ENCODE results near the gene NKAIN2.
A peak's percentile ranks its signal among the peaks of the same experiment; 100 is the strongest.

The NKAIN2 gene

GRCh38 chr6:123849406-123849805 is 45.7 kb downstream of the NKAIN2 start:
- no peak for TF ChIP-seq PRDM1 (tag by site-specific recombination; IDR thresholded peaks at IDR 0.05)
- TF ChIP-seq ZFHX2 (tag by site-specific recombination; conservative IDR thresholded peaks at IDR 0.05) = peak; percentile 36; the same call in 1 of the 2 replicates
- no peak for TF ChIP-seq SP7 (tag by site-specific recombination; IDR thresholded peaks at IDR 0.05)
- TF ChIP-seq ZNF692 (tag by site-specific recombination; IDR thresholded peaks at IDR 0.05) = no peak
- no peak for TF ChIP-seq ZNF707 (tag by site-specific recombination; IDR thresholded peaks at IDR 0.05)
- H3K4me1 ChIP-seq (ENCODE audit: control insufficient read depth, insufficient read depth, low read length) = no peaks in the 10 kb centered on the region; the same call in 1 of the 2 replicates
- POLR2A ChIA-PET = no interaction called here
- H3K4me3 ChIP-seq (ENCODE audit: low read depth, low read length) = no peak overlapping the region
- H3K9me3 ChIP-seq (ENCODE audit: control insufficient read depth, insufficient read depth, low read depth, low read length) = no peaks in the 10 kb centered on the region
- CTCF ChIA-PET = interaction anchor here (1.3 to 1.6 kb wide), 2 partner anchors 9 to 48 kb away, joined by 3 to 4 read pairs; no protein-coding TSS in a partner anchor
- no peaks in the 10 kb centered on the region for H3K36me3 ChIP-seq (ENCODE audit: control insufficient read depth in 2 of 2, insufficient read depth in 1 of 2, low read length in 2 of 2)
- H3K27ac ChIP-seq (ENCODE audit: extremely low read depth, low read depth, low read length) = no peak overlapping the region

DNA sequence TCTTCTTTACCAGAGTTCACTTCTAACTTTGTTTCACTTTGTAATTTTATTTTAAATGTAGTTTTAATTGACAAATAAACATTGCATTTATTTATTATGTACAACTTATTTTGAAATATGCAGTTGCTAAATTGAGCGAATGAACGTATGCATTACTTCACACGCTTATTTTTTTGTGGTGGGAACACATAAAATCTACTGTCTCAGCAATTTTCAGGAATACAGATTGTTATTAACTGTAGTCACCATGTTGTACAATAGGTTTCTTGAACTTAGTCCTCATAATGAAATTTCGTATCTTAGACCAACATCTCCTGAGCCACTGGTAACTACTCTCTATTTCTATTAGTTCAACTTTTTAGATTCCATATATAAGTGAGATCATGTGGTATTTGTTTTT is 46.9 kb downstream of the NKAIN2 start:
- no peaks in the 10 kb centered on the region for H3K9me3 ChIP-seq (ENCODE audit: control insufficient read depth, insufficient read depth, low read depth, low read length)
- H3K4me3 ChIP-seq (ENCODE audit: low read depth, low read length) = no peak overlapping the region
- POLR2A ChIA-PET = no interaction called here
- H3K36me3 ChIP-seq (ENCODE audit: control insufficient read depth in 2 of 2, insufficient read depth in 1 of 2, low read length in 2 of 2) = no peaks in the 10 kb centered on the region
- H3K27ac ChIP-seq (ENCODE audit: extremely low read depth, low read depth, low read length) = no peak overlapping the region
- peaks cover 8% of the 10 kb centered on the region for H3K4me1 ChIP-seq (ENCODE audit: control insufficient read depth, insufficient read depth, low read length)
- CTCF ChIA-PET = no interaction called here
- TF ChIP-seq BCL6B (tag by site-specific recombination; IDR thresholded peaks at IDR 0.05) = no peak
- no peak for TF ChIP-seq RBAK (tag by site-specific recombination; IDR thresholded peaks at IDR 0.05)
- no peak for TF ChIP-seq GLI2 (tag by site-specific recombination; IDR thresholded peaks at IDR 0.05; ENCODE audit: borderline replicate concordance, low read depth)
- no peak for TF ChIP-seq ZNF114 (tag by site-specific recombination; IDR thresholded peaks at IDR 0.05)
- TF ChIP-seq EGR2 (tag by site-specific recombination; IDR thresholded peaks at IDR 0.05; ENCODE audit: low read depth) = no peak
- no peak for TF ChIP-seq SCRT1 (tag by site-specific recombination; IDR thresholded peaks at IDR 0.05; ENCODE audit: borderline replicate concordance)
- no peak for TF ChIP-seq KLF10 (tag by site-specific recombination; IDR thresholded peaks at IDR 0.05)
- no peak for TF ChIP-seq SP2 (tag by site-specific recombination; IDR thresholded peaks at IDR 0.05)
- no peak for TF ChIP-seq ZNF404 (tag by site-specific recombination; IDR thresholded peaks at IDR 0.05)
- TF ChIP-seq ZNF561 (tag by site-specific recombination; IDR thresholded peaks at IDR 0.05; ENCODE audit: borderline replicate concordance) = no peak

DNA sequence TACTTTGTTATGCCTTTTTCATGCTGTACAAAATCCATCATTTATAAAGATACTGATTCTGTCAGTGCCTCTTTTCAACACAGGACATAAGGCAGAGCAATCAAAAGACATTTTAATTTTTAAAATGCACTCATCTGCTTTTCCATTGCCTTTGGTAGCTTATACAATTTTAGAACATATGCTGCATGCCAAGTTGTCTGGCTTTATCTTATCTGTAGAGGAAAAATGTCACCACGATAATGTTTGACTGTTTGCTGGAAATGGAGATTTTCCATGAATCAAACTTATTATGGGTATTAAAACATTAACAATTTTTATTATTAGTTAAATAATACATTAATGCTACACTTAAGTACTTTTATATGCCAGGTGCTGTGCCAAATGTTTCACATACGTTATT is 50.5 kb downstream of the NKAIN2 start:
- no peak for TF ChIP-seq ZNF48 (tag by site-specific recombination; IDR thresholded peaks at IDR 0.05)
- TF ChIP-seq ZNF37A (tag by site-specific recombination; IDR thresholded peaks at IDR 0.05) = no peak
- no peak for TF ChIP-seq YY1 (tag by site-specific recombination; IDR thresholded peaks at IDR 0.05)
- no peak for TF ChIP-seq ZNF677 (tag by site-specific recombination; IDR thresholded peaks at IDR 0.05)
- TF ChIP-seq ZBTB1 (tag by site-specific recombination; IDR thresholded peaks at IDR 0.05) = no peak
- TF ChIP-seq ZFP37 (tag by site-specific recombination; IDR thresholded peaks at IDR 0.05) = no peak
- no peak for TF ChIP-seq ZNF175 (tag by site-specific recombination; IDR thresholded peaks at IDR 0.05)
- TF ChIP-seq ZSCAN30 (tag by site-specific recombination; IDR thresholded peaks at IDR 0.05) = no peak
- TF ChIP-seq PRDM1 (tag by site-specific recombination; IDR thresholded peaks at IDR 0.05) = no peak
- no peak for TF ChIP-seq ZNF394 (tag by site-specific recombination; IDR thresholded peaks at IDR 0.05; ENCODE audit: borderline replicate concordance)
- TF ChIP-seq ZNF23 (tag by site-specific recombination; IDR thresholded peaks at IDR 0.05; ENCODE audit: borderline replicate concordance) = no peak
- no peak for TF ChIP-seq MYNN (tag by site-specific recombination; IDR thresholded peaks at IDR 0.05; ENCODE audit: borderline replicate concordance)
- no peak for TF ChIP-seq ZNF692 (tag by site-specific recombination; IDR thresholded peaks at IDR 0.05)
- Histone ChIP-seq H3K9me3 (ENCODE audit: control insufficient read depth, insufficient read depth, low read depth, low read length) (no peaks in the 10 kb centered on the region), H3K36me3 (ENCODE audit: control insufficient read depth in 2 of 2, insufficient read depth in 1 of 2, low read length in 2 of 2) (no peaks in the 10 kb centered on the region), H3K4me3 (ENCODE audit: low read depth, low read length) (no peak overlapping the region), H3K4me1 (ENCODE audit: control insufficient read depth, insufficient read depth, low read length) (peaks cover 30% of the 10 kb centered on the region), H3K27ac (ENCODE audit: extremely low read depth, low read depth, low read length) (no peak overlapping the region)
- CTCF ChIA-PET = no interaction called here
- POLR2A ChIA-PET = no interaction called here
